ENCODE data around the gene GOLGA5.

Gene GOLGA5

DNA sequence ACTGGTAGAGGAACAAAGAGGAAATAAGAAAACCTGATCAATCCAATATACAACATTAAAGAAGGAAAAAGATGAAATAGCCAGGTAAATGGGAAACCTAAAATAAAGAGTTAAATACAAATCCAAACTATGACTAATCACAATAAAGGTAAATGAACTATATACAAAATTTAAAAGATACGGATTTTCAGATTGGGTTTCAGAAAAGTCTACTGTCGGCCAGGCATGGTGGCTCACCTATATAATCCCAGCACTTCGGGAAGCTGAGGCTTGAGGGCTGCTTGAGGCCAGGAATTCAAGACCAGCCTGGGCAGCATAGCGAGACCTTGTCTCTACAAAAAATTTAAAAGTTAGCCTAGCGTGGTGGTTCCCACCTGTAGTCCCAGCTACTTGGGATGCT is 89.0 kb downstream of the GOLGA5 start:
- DNase-seq, result no peak

DNA sequence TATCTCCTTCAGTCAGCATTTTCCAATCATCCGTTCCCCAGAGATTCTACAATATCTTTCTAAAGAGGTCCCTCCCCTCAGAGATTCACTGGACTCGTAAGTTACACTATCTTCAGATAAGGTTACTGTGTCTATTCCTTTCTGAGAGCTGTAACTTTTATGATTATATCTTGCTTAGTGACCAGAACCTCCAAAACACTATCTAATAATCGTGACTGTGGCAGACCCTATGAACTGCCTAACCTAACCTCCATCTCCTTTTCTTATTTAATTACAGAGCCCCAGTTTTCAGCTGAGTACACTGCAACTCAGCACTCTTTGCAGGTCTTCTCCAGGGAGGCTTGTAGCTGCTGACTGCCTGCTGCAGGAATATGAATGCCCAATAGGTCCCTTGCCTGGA is 90.3 kb downstream of the GOLGA5 start:
- no peak for DNase-seq

DNA sequence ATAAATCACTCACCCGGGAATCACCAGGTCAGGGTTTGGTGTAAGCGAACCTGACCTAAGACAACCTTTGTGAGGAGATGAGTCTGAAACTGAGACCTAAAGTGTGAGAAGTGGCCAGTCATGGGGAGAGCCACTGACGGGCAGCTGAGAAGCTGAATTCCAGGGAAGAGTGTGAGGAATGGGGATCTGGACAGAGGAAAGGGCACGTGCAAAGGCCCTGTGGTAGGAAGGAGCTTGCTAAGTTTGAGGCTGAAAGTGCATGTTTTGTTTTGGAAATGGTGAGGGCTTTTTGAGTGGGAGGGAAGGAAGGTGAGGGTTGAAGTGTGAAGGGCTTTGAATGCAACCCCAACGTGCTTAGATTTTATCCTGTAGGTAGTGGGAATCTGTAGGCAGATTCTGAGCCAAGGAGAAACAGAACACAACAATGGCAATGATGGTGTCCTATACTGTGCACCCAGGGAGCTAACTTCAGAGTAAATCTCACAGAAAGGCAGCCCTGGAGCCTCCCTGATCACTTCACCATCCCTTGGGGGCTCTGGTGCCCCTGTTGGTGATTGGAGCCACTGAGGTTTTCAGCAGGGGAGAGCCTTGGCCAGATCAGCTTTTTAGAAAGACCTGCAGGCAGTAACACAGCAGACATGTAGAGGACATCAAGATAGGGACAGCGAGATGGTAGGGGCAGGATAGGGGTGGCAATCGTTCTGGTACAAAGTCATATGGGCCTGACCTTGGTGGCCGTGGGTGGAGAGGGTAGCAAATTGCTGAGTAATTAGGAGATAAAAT is 91.4 kb downstream of the GOLGA5 start:
- no peak for DNase-seq

DNA sequence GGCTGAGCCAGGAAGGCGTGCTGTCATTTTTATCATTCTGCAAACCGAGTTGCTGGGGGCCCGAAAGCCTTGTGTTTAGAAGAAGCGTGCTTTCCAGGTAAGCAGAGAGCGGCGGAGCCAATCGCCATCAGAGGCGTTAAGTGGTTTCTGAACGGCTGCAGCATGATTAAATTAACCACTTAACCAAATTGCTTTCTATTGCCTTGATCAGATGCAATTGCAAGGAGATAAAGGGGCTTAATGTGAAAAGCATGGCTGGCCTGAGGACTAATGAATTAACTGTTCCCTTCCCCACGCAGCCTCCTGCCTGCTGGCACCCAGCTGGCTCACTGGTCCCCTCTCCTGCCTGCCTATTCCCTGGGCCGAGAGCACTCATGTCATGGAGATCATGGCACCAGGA is 92.2 kb downstream of the GOLGA5 start:
- DNase-seq, result no peak

DNA sequence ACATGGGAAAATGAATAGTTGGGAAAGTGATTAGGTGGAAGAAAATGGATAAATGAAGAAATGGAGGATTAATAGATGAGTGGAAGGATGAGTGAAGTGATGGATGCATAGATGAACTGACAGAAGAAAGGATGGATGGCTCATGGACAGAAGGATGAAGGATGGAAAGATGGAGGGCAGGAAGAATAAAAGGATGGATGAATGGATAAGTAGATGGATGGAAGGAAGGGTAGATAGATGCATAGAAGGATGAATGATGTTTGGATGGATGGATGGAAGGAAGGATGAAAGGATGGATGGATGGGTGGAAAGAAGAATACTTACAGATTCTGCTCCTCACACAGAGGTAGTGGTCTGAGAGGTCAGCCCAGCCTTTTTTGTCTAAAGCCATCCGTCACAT is 93.1 kb downstream of the GOLGA5 start:
- DNase-seq, result no peak

DNA sequence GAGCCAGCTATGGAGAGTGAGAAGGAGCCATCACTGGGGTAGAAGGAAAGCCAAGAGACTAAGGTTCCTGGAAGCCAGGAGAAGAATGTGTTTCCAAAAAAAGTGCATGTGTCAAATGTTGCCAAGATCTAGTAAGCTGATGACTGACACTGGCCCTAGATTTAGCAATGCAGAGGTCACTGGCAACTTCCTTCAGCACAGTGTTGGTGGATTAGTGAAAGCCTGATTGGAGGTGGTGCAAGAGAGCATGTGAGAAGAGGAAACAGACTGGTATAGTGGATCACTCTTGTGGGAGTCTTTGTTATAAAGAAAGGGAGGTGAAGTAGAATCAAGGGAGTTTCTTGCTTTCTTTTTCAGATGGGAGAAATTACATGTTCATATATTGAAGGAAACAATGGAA is 94.8 kb downstream of the GOLGA5 start:
- DNase-seq, result no peak
